OCI-LY7 (cell line): ENCODE measurements around the gene TMEM204. TPM values are rescaled to one million over a fixed set of nuclear protein-coding genes. Genes with fewer than 3 reads are reported as not detected.

Source experiments
- BruUV-seq: library from RNA; stranded (reverse); fragments of 400-500 nt; replicated peaks from 2 replicates; lab custom pipeline; 2021; lab: Mats Ljungman, UMichigan
- CTCF ChIA-PET: fragments of 300-600 bp; sonication (Branson Sonifier 250); formaldehyde crosslinking; loops from one replicate; lab custom pipeline; 2022; ENCODE audit warnings: antibody characterized with exemption; ENCODE audit not compliant: unreplicated experiment; lab: Charles Lee
- POLR2A ChIA-PET: fragments of 300-600 bp; sonication (Branson Sonifier 250); formaldehyde crosslinking; loops from one replicate; lab custom pipeline; 2022; ENCODE audit warnings: antibody characterized with exemption; lab: Charles Lee
- DNase-seq: peaks from one replicate; pipeline ENCODE4 v3.0.0-alpha.2; 2015; ENCODE audit warnings: low spot score
- H2AFZ ChIP-seq: fragments of 200-600 bp; sonication (generic), shearing (Covaris generic); 2 replicates; pipeline ENCODE4 v1.6.1; 2014; ENCODE audit warnings: mild to moderate bottlenecking, antibody characterized with exemption, low read length, moderate library complexity
- H3K27ac ChIP-seq: fragments of 200-600 bp; sonication (generic); 2 replicates; pipeline ENCODE4 v1.5.1; 2014; ENCODE audit warnings: mixed run types, low read depth, mild to moderate bottlenecking, moderate library complexity, low read length, inconsistent platforms; ENCODE audit not compliant: poor library complexity, severe bottlenecking
- H3K36me3 ChIP-seq: fragments of 200-600 bp; sonication (generic); 2 replicates; pipeline ENCODE4 v1.6.1; 2014; ENCODE audit warnings: mild to moderate bottlenecking, antibody characterized with exemption, low read length, moderate library complexity, mixed read lengths; ENCODE audit not compliant: insufficient read depth
- H3K4me1 ChIP-seq: fragments of 200-600 bp; sonication (generic); 2 replicates; pipeline ENCODE4 v1.5.1; 2014; ENCODE audit warnings: mild to moderate bottlenecking, low read length; ENCODE audit not compliant: insufficient read depth, poor library complexity, severe bottlenecking
- H3K4me2 ChIP-seq: fragments of 200-600 bp; sonication (generic); 2 replicates; pipeline ENCODE4 v1.6.1; 2014; ENCODE audit warnings: mild to moderate bottlenecking, low read length
- H3K4me3 ChIP-seq: fragments of 200-600 bp; sonication (generic); 2 replicates; pipeline ENCODE4 v1.5.1; 2014; ENCODE audit warnings: mild to moderate bottlenecking, low read depth, low read length; ENCODE audit not compliant: poor library complexity, severe bottlenecking
- H3K79me2 ChIP-seq: fragments of 200-600 bp; sonication (generic); 2 replicates; pipeline ENCODE4 v1.6.1; 2016; ENCODE audit warnings: low read depth, mild to moderate bottlenecking, low read length, moderate library complexity, mixed read lengths; ENCODE audit not compliant: insufficient read depth
- H3K9me2 ChIP-seq: fragments of 200-600 bp; sonication (generic); 2 replicates; pipeline ENCODE4 v1.6.1; 2016; ENCODE audit warnings: mild to moderate bottlenecking, low read length, mixed read lengths; ENCODE audit not compliant: insufficient read depth
- H3K9me3 ChIP-seq: fragments of 200-600 bp; sonication (generic); 2 replicates; pipeline ENCODE4 v1.6.1; 2014; ENCODE audit warnings: mild to moderate bottlenecking, mixed run types, low read length, mixed read lengths
- H4K20me1 ChIP-seq: fragments of 200-600 bp; sonication (generic); 2 replicates; pipeline ENCODE4 v1.6.1; 2014; ENCODE audit warnings: mild to moderate bottlenecking, antibody characterized with exemption, low read length, moderate library complexity, mixed read lengths; ENCODE audit not compliant: insufficient read depth
- CTCF ChIP-seq: fragments of 200-600 bp; sonication (generic); conservative IDR thresholded peaks from 2 replicates; pipeline ENCODE4 v1.5.1; 2014; ENCODE audit warnings: mild to moderate bottlenecking, antibody characterized with exemption, low read length, moderate library complexity, mixed read lengths
- EZH2phosphoT487 ChIP-seq: fragments of 200-600 bp; sonication (generic); IDR thresholded peaks from 2 replicates; pipeline ENCODE4 v1.6.1; 2018; ENCODE audit warnings: low read depth, borderline replicate concordance, mild to moderate bottlenecking, mixed run types, antibody characterized with exemption, low read length, moderate library complexity, mixed read lengths
- intact Hi-C: fragments of 100-400 bp; cut with micrococcal nuclease; formaldehyde crosslinking; loops from one replicate; pipeline ENCODE4 v1.10.0; 2022; ENCODE audit not compliant: unreplicated experiment
- total RNA-seq, 2 experiments: library from RNA; depleted of rRNA in 1 of 2; stranded (reverse); fragments of >200 nt in 1 of 2; shearing (Covaris generic) in 1 of 2; gene quantifications; 2 replicates each; pipeline ENCODE4 v1.2.3, GENCODE V29; 2014 to 2022

Gene TMEM204
- total RNA-seq, 2 experiments from 2014 or later: not detected

DNA sequence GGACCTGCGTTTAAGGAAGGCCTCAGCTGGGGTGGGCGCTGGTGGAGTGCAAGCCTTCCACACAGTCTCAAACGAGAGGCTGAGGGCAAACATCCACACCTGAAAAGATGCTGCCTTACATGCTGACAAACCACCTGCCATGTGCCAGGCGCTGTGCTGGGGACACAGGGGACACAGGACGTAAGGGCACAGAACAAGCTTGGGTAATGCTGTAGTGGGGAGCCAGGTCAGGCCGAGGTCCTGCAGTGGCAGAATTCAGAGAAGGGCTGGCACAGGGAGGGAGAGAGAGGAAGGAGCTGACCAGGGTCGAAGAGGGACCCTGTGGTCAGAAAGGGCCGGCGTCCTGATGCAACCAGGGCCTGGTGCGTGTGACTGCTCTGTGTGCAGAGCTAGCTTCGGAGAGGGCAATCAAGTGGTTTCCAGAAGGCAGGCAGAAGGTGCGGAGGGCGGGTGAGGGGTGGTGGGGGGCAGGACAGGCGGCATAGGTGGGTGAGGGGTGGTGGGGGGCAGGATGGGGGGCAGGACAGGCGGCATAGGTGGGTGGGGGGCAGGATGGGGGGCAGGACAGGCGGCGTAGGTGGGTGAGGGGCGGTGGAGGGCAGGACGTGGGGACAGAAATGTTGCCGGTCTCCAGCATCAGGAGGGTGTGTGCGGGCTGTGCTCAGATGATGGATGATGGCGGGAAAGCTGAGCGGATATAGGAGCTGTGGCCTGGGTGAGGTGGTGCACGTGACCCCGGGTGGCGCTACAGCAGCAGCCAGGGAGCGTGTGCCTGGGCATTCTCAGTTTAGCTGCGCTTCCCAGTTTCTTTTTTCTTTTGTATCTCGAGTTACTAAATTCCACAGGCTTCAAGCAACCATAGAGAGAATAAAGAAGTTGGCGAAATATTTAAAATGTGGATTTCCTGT lies 21.6 kb upstream of the TMEM204 start:
- H3K4me3 ChIP-seq: no peak overlapping the region
- no peaks in the 10 kb centered on the region for H3K4me1 ChIP-seq
- no peak overlapping the region for H2AFZ ChIP-seq
- H3K9me3 ChIP-seq: no peaks in the 10 kb centered on the region
- POLR2A ChIA-PET: interaction anchor here (0.5 kb wide), 1 partner anchor 11 kb away, joined by 5 read pairs; no protein-coding TSS in a partner anchor
- CTCF ChIA-PET: no interaction called here
- TF ChIP-seq EZH2phosphoT487 (no peak), CTCF (no peak)
- H4K20me1 ChIP-seq: no peaks in the 10 kb centered on the region
- intact Hi-C loops: no loop called here
- H3K36me3 ChIP-seq: peaks cover 14% of the 10 kb centered on the region; the same call in 1 of the 2 replicates
- no TSS peak for BruUV-seq
- no peaks in the 10 kb centered on the region for H3K9me2 ChIP-seq
- no peak overlapping the region for H3K27ac ChIP-seq
- no peak for DNase-seq
- H3K4me2 ChIP-seq: no peak overlapping the region
- H3K79me2 ChIP-seq: no peaks in the 10 kb centered on the region

DNA sequence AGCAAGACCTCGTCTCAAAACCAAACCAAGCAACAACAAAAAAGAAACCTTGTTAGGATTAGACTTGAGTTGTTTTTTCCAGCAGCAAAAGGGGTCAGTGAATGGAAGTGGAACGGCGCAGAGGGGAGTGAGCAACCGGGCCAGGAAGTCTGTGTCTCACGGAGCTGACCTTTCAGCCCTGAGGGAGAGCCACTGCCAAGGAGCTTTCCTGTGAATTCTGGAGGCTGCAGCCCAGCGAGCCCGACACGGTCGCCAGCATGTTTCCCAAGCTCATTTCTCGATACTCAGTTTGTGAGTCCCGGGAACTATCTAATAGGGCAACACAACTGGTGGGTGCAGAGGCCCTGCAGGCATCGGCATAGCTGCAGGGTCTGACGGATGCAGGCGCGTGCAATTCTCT lies 20.7 kb upstream of the TMEM204 start:
- H3K9me2 ChIP-seq: no peaks in the 10 kb centered on the region
- no peak for DNase-seq
- H3K9me3 ChIP-seq: no peaks in the 10 kb centered on the region
- H2AFZ ChIP-seq: no peak overlapping the region
- TF ChIP-seq CTCF: no peak
- TF ChIP-seq EZH2phosphoT487: no peak
- intact Hi-C loops: no loop called here
- ChIA-PET POLR2A (no interaction called here), CTCF (no interaction called here)
- peaks cover 14% of the 10 kb centered on the region; the same call in 1 of the 2 replicates for H3K36me3 ChIP-seq
- H3K4me1 ChIP-seq: no peaks in the 10 kb centered on the region
- no peak overlapping the region for H3K27ac ChIP-seq
- no TSS peak for BruUV-seq
- H3K4me2 ChIP-seq: no peak overlapping the region
- no peaks in the 10 kb centered on the region for H3K79me2 ChIP-seq
- no peaks in the 10 kb centered on the region for H4K20me1 ChIP-seq
- H3K4me3 ChIP-seq: no peak overlapping the region

- no TSS peak for BruUV-seq
- Histone ChIP-seq H3K9me2 (no peaks in the 10 kb centered on the region), H3K4me3 (no peak overlapping the region), H3K4me1 (no peaks in the 10 kb centered on the region), H4K20me1 (no peaks in the 10 kb centered on the region), H3K36me3 (peaks cover 14% of the 10 kb centered on the region; the same call in 1 of the 2 replicates), H3K4me2 (no peak overlapping the region), H3K79me2 (no peaks in the 10 kb centered on the region), H2AFZ (no peak overlapping the region), H3K27ac (no peak overlapping the region), H3K9me3 (no peaks in the 10 kb centered on the region)
- no peak for DNase-seq
- ChIA-PET POLR2A (no interaction called here), CTCF (no interaction called here)
- intact Hi-C loops: no loop called here
- TF ChIP-seq EZH2phosphoT487 (no peak), CTCF (no peak)
These were observed 19.0 kb upstream of the TMEM204 start for GRCh38 chr16:1514507-1514906.
